AG04449 (cell line): Measurements from ENCODE around the gene SV2C.

ENCODE experiments used
- CTCF ChIA-PET: fragments of 350-600 bp; formaldehyde crosslinking; extraction: SDS; loops from one replicate; lab custom pipeline; 2021; ENCODE audit warnings: antibody characterized with exemption; lab: Yijun Ruan, JAX
- POLR2A ChIA-PET: fragments of 400-600, 350-600 bp; formaldehyde crosslinking; extraction: SDS; loops from one replicate; lab custom pipeline; 2020; ENCODE audit warnings: antibody characterized with exemption, inconsistent platforms; lab: Yijun Ruan, JAX
- DNase-seq: peaks from one replicate; pipeline ENCODE4 v3.0.0-alpha.2; 2010; ENCODE audit warnings: low read depth, low spot score
- H3K4me3 ChIP-seq: 2 replicates; pipeline ENCODE4 v1.5.1; 2011; ENCODE audit warnings: low read depth, mild to moderate bottlenecking, control low read depth, low read length
- TF ChIP-seq, protein P1 (sequence below): IDR thresholded peaks from one replicate; pipeline ENCODE4 v1.5.1; 2011; ENCODE audit warnings: mild to moderate bottlenecking, moderate library complexity, low read length, control low read depth, inconsistent platforms; ENCODE audit not compliant: insufficient read depth; ENCODE audit errors: missing control alignments

Gene SV2C

DNA sequence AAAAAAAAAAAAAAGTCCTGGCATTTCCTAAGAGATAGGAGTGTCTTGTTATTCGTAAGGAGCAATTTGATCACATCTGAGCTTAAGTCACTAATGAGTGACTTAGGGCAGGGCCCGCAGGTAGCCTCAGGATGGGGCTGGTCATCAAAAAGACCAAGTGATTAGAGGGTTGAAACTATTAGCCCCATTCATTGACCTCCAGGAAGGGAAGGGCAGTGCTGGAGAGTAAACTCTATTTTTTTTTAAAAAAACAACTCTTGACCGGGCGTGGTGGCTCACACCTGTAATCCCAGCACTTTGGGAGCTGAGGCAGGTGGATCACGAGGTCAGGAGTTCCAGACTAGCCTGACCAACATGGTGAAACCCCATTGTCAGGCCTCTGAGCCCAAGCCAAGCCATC lies 273.7 kb downstream of the SV2C start:
- no peak for DNase-seq
- ChIA-PET POLR2A (no interaction called here), CTCF (no interaction called here)
- TF ChIP-seq, protein P1, sequence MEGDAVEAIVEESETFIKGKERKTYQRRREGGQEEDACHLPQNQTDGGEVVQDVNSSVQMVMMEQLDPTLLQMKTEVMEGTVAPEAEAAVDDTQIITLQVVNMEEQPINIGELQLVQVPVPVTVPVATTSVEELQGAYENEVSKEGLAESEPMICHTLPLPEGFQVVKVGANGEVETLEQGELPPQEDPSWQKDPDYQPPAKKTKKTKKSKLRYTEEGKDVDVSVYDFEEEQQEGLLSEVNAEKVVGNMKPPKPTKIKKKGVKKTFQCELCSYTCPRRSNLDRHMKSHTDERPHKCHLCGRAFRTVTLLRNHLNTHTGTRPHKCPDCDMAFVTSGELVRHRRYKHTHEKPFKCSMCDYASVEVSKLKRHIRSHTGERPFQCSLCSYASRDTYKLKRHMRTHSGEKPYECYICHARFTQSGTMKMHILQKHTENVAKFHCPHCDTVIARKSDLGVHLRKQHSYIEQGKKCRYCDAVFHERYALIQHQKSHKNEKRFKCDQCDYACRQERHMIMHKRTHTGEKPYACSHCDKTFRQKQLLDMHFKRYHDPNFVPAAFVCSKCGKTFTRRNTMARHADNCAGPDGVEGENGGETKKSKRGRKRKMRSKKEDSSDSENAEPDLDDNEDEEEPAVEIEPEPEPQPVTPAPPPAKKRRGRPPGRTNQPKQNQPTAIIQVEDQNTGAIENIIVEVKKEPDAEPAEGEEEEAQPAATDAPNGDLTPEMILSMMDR, result no peak
- no peak overlapping the region for H3K4me3 ChIP-seq

DNA sequence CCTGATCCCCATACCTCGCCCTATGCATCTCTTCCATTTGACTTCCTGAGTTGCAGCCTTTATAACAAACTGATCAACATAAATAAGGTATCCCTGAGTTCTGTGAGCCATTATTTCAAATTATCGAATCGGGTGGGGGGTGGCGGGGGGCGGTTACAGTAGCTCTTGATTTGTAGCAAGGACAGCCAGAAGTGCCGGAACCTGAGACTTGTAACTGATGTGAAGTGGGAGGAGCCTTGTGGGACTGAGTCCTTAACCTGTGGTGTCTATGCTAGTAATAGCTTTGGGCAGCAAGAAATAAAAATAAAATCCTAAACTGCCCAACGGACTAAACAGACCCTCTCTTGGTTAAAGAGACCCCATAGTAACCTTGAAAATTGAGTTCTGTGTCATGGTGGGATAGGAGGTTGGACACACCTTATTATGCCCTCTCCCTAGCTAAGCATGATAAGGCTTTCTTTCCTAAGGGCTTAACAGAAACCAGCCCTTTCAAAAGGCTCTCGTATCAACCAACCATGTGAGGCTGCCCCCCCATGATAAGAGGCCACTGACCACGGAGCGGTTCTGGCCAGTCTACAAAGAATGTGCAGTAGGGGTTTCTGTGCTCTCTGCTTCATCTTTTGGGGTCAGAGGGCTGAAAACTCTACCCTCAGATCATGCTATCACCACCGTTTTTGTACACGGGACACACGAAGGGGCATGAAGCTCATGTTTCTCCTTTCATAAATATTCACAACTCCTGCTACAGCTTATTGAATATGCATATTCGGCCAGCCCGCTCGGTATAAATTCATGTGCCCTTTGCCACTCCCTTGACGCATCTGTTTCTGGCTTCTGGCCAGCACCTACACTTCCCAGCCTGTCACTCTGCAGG lies 280.4 kb downstream of the SV2C start:
- ChIA-PET CTCF (no interaction called here), POLR2A (no interaction called here)
- no peak for DNase-seq
- TF ChIP-seq, protein P1, result no peak
- no peak overlapping the region for H3K4me3 ChIP-seq

DNA sequence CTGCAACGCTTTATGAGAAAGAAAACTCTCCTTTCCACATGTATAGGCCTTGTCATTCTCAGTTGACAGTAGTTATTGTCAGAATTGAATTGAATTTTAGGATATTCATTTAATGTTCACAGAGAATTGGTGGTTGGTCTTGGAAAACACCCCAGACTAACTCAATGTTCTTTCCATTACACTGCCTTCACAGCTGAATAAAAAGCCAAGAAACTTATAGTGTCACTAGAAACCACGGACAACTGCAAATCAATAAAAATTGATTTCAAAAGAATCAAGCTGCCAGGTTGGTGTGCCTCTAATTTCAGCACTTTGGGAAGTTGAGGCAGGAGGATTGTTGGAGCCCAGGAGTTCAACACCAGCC lies 281.0 kb downstream of the SV2C start:
- TF ChIP-seq, protein P1, result no peak
- no peak for DNase-seq
- CTCF ChIA-PET, result no interaction called here
- no peak overlapping the region for H3K4me3 ChIP-seq
- POLR2A ChIA-PET, result no interaction called here

DNA sequence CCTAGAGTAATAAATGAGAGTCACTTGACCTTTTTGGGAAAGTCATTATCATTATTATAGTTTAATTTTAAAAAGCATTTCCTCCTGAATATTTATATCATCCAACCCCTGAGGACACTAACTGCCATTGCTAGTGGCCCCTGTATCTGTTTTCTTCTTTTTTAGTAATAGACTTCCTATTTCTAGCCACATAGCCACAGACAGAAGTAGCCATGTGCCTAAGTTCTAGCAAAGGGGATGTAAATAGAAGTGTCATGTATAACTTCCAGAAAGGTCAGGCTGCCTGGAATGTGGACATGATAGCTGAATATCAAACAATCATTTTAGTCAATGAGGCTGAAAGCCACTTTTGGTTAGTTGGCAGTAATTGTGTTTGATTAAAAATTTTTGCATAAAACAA lies 282.4 kb downstream of the SV2C start:
- CTCF ChIA-PET, result no interaction called here
- POLR2A ChIA-PET, result no interaction called here
- no peak overlapping the region for H3K4me3 ChIP-seq
- TF ChIP-seq, protein P1, result no peak
- DNase-seq, result no peak

DNA sequence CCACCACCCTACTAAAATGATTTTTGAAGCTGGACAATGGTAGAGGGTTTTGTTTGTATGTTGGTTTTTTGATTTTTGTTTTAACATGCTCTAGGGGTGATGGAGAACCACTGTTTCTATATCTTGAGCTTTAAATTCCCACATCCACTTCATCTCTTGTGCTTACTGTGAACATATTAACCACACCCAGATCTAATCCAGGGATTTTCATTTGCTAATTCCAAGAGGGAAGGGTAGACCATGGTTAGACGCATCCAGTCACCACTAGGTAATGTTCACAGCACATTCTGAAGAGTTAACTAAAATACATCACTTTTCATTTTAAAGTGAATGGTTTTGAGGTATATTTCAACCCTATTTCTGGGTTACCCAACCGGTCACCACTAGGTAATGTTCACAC lies 283.4 kb downstream of the SV2C start:
- CTCF ChIA-PET, result no interaction called here
- no peak for DNase-seq
- POLR2A ChIA-PET, result no interaction called here
- H3K4me3 ChIP-seq, result no peak overlapping the region
- TF ChIP-seq, protein P1, result no peak

DNA sequence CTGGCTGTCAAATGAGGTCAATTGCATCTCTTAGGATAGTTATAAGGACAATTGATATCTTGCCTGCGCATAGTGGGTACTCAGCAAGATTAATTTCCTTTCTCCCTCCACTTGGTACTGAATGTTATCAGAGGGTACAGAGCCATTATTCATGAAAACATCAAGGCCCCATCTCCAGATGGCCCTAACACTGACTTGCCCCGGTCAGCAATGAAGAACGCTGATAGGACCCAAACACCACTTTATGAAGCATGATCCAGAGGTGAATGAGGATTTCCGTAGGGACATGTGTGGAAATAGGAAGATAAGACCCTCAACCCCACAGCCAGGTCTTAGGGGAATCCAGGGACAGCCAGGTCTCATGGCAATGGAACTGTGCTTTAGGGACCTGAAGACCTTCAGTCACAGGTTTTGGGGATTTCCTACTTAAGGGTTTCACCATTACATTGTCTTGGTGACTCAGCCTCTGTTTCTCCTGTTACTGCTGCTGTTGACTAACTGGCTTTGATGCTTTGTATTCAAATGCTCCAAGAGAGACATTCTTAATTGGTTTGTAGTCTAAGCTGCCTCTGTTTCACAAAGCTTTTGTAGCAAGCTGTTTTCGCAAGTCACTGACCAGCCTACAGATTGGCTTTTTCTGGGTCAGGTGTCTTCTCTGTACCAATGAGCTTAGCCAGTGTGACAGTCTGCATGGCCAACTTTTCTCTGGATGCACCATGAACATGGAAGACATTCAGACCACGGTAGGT lies 284.6 kb downstream of the SV2C start:
- TF ChIP-seq, protein P1, result no peak
- POLR2A ChIA-PET, result no interaction called here
- H3K4me3 ChIP-seq, result no peak overlapping the region
- DNase-seq, result no peak
- CTCF ChIA-PET, result no interaction called here
